Cardiac septum (tissue), 1 donor: ENCODE data around the gene MRPS31. TPM values are rescaled to one million over a fixed set of nuclear protein-coding genes. Genes with fewer than 3 reads are reported as not detected.

Source experiments
- DNase-seq: peaks from one replicate; pipeline ENCODE4 v3.0.0-alpha.2; 2020; ENCODE audit warnings: low spot score
- intact Hi-C: fragments of 100-400 bp; cut with DNase I; formaldehyde crosslinking; loops from one replicate; pipeline ENCODE4 v1.14.0; 2022
- microRNA-seq: library from miRNA; unstranded; fragments of <30 nt; microRNA quantifications from one replicate; pipeline ENCODE4 v1.2.0, GENCODE V29; 2020
- total RNA-seq: library from RNA; stranded (reverse); fragmentation: NEBNext Ultra II Directional; extraction: Animal tissue kit (Norgen Biotek cat#: 25700); gene quantifications from one replicate; pipeline ENCODE4 v1.2.1, GENCODE V29; 2021
- donor health status: DM: no; HTN: no; CAD: no.

MRPS31 gene
- total RNA-seq, 1 donor from 2014 or later = 22.5 TPM

DNA sequence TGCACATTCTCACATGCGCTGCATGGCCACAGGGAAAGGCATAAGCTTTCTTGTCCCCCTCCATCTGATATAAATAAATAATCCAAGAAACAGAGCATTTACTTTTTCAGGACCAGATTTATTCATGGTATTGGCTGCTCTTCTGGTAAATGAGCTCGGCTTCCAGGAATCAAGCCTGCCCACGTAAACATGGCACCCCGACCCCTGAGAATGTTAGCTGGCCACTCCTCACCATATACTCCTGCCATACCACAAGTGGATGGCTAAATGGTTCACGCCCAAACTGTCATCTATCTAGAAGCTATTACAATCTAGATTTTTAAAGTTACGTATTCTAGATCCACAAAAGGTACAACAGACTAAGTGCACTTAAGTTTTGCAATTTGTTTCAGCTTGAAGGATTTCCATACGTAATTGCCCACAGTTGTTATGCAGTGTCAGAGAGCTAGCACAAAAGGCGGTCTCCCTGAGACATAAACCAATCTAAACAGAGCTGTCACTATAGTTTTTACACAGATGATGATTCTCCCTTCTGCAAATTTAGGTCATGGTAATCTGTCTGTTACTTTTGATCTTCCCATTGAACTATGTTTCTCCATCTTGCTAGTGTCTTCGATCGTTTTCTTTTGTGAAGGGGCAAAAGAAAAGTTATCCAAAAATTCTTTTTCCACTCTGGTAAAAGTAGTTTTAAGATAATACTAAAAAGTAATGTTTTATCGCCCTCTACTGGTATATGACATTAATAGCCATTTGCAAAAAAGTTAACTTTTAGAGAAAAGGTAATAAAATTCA lies 88.3 kb downstream of the MRPS31 start:
- no peak for DNase-seq
- intact Hi-C loops = loop anchor here (2.0 to 10.0 kb wide), 4 partner anchors 612 to 990 kb away; no protein-coding TSS in a partner anchor

DNA sequence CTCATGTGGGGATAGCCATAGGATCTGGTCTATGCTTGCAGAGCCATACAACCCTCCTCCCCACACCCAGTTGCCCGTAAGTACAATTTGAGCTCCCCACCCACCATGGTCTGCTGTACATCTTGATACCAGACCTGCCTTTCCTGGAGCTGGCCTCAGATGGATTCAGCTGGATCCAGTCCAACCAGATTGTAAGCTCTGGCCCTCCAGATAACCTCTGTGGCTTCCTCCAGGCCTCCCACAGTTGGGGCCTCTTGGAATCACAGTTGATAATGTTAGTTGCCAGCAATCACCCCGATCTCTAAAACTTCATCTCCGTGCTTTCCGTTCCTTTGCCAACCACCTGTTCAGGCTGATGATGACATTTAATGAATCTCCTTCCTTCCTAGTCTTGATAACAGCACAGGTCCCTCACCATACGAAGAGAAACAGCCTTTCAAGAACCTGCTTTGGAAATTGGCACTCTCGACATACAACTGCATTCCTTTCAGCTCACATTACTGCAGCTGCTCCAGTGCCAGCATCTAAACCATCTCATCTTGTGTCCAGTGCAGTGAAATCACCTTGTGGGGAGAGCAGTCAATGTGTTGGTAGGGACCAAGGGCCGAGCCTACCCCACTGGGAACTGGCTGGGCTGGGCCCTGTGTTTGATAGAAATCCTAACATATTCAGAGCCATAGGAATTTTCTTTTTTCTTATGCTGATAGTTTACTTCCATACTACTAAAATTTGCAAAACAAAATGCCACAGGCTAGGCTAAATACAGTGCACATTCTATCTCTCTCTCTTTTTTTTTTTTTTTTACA lies 89.4 kb downstream of the MRPS31 start:
- DNase-seq = no peak
- intact Hi-C loops = loop anchor here (2.0 to 10.0 kb wide), 4 partner anchors 611 to 989 kb away; no protein-coding TSS in a partner anchor

DNA sequence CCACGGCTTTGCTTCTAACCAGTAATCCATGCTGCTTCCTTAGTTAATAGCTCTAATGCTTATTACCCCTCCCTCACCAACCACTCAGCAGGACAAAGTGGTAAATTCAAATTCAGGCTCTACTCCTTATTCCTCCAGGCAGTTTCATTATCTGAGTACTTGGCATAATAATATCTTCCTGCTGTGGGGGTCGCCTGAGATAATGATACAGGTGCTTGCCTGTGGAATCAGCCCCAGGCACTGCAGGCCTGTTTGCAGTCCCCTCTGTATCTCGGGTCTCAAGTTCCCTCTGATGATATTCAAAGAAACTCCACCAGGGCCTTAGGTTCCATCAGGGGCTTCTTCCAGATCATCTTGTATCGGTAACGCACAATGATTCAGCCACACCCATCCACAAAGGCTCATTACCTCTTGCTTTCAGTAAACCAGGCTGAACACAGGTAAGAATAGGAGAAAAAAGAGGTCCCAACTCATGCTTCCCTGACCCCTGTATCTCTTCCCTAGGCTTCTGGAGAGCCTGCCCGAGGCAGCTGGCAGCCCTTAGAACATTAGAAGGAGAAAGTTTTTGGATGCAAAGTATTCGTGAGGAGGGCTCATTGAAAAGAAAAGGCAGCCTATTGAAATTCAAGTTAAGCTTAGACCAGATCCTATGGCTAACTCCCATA lies 90.2 kb downstream of the MRPS31 start:
- DNase-seq = no peak
- intact Hi-C loops = loop anchor here (5.0 to 10.0 kb wide), 3 partner anchors 738 to 988 kb away; no protein-coding TSS in a partner anchor

DNA sequence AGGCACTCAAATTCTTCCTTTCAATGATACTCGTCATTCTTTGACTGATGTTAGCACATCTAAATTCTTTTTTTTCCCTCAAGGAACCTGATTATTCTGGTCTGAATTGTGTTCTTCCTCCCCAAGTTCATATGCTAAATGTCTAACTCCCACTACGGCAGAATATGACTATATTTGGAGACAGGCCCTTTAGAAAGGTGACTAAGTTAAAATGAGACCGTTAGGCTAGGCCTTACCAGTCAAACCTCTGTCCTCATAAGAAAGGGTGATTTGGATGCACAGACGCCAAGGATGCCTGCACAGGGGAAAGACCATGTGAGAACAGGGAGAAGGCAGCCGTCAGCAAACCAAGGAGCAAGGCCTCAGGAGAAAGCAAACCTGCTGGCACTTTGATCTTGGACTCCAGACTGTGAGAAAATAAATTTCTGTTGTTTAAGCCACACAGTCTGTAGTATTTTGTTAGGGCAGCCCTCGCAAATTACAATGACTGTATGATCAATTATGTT lies 91.5 kb downstream of the MRPS31 start:
- DNase-seq = no peak
- intact Hi-C loops = no loop called here

Small RNA genes lying within 50 kb of the gene (microRNA-seq; reads per million reads assigned to microRNA genes)
- gene MIR320D1 (not detected), gene MIR621 (not detected)

Other genes with a start within 250 kb of the MRPS31 start
- 14.6 TPM for gene FOXO1, start 104.5 kb downstream of the MRPS31 start, total RNA-seq
- 4.4 TPM for gene SLC25A15, start 18.4 kb upstream of the MRPS31 start, total RNA-seq
- 36.6 TPM for gene ELF1, start 248.1 kb upstream of the MRPS31 start, total RNA-seq